Kidney (tissue), 14 donors: ENCODE measurements around the gene TEN1. TPM values are rescaled to one million over a fixed set of nuclear protein-coding genes. Genes with fewer than 3 reads are reported as not detected.
A peak's percentile ranks its signal among the peaks of the same experiment; 100 is the strongest.

Experiments
- DNase-seq, 5 donors: peaks; one replicate each; pipeline ENCODE4 v3.0.0-alpha.2; 2013 to 2020
- FAIRE-seq: peaks from 2 replicates; lab custom pipeline; 2012; peaks lifted over from hg19 to GRCh38; lab: Jason Lieb, UNC
- H3K27ac ChIP-seq, 2 donors: one replicate each; pipeline ENCODE4 v1.7.0; 2013; ENCODE audit warnings: low read depth in 2 of 2, low read length in 2 of 2, inconsistent platforms in 1 of 2
- H3K27me3 ChIP-seq: one replicate; pipeline ENCODE4 v1.7.1; 2013; ENCODE audit warnings: low read length, inconsistent platforms; ENCODE audit not compliant: control insufficient read depth, insufficient read depth
- H3K36me3 ChIP-seq, 3 donors: one replicate each; pipeline versions ENCODE4 v1.7.0 to v1.7.1; 2013; ENCODE audit warnings: low read length in 3 of 3, control low read depth in 1 of 3, inconsistent platforms in 1 of 3; ENCODE audit not compliant: insufficient read depth in 3 of 3, control insufficient read depth in 2 of 3
- H3K4me1 ChIP-seq, 3 donors: one replicate each; pipeline versions ENCODE4 v1.7.0 to v1.7.1; 2013; ENCODE audit warnings: low read length in 3 of 3, inconsistent platforms in 1 of 3, low read depth in 1 of 3; ENCODE audit not compliant: control insufficient read depth in 2 of 3, insufficient read depth in 2 of 3
- H3K4me3 ChIP-seq, 3 donors: one replicate each; pipeline versions ENCODE4 v1.7.0 to v1.8.1; 2013; ENCODE audit warnings: low read length in 3 of 3, control low read depth in 1 of 3, inconsistent platforms in 1 of 3
- H3K9ac ChIP-seq, 3 donors: one replicate each; pipeline versions ENCODE4 v1.7.0 to v1.7.1; 2013; ENCODE audit warnings: low read length in 3 of 3, control low read depth in 1 of 3, inconsistent platforms in 1 of 3
- H3K9me3 ChIP-seq, 3 donors: one replicate each; pipeline versions ENCODE4 v1.7.0 to v1.7.1; 2013; ENCODE audit warnings: low read length in 3 of 3, control low read depth in 1 of 3, inconsistent platforms in 1 of 3; ENCODE audit not compliant: control insufficient read depth in 2 of 3, insufficient read depth in 1 of 3
- intact Hi-C: fragments of 100-400 bp; cut with DNase I; formaldehyde crosslinking; loops from one replicate; pipeline ENCODE4 v1.11.1; 2022
- polyA plus RNA-seq: library from polyadenylated mRNA; stranded (reverse); fragments of 350-450 nt; fragmentation: Illumina TruSeq; extraction: RNeasy Lipid Tissue Mini Kit (QIAGEN cat#74804); gene quantifications from one replicate; pipeline ENCODE4 v1.2.3, GENCODE V29; 2014; ENCODE audit warnings: low read depth, low replicate concordance; ENCODE audit not compliant: insufficient read depth
- total RNA-seq: library from RNA; stranded (reverse); fragmentation: NEBNext Ultra II Directional; extraction: Animal tissue kit (Norgen Biotek cat#: 25700); gene quantifications from one replicate; pipeline ENCODE4 v1.2.1, GENCODE V29; 2021
- TF ChIP-seq, protein P1 (sequence below): IDR thresholded peaks from 3 replicates; pipeline ENCODE4 v1.5.1; 2012; ENCODE audit warnings: mild to moderate bottlenecking, moderate library complexity, borderline replicate concordance; ENCODE audit not compliant: insufficient read depth; ENCODE audit errors: extremely low read depth
- donor health status: control.
- donor health status: control.
- donor health status: control.
- donor health status: control.
- donor health status: control.
- donor health status: DM: yes; HTN: yes; CAD: no.
- donor health status: Normal renal cell carcinoma (clear cell type).

TEN1 gene
- total and polyA plus RNA-seq, 2 donors from 2014 or later: 21.3 to 40.8 TPM

DNA sequence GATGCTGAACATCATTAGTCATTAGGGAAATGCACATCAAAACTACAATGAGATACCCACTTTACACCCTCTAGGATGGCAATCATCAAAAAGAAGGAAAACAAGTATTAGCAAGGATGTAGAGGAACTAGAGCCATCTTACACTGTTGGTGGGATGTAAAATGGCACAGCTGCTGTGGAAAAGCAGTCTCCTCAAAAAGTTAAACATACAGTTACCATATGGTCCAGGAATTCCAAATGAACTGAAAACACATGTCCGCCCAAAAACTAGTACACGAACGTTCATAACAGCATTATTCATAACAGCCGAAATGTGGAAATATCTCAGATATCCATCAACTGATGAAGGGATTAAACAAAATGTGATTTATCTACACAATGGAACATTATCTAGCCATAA, 45.2 kb upstream of the TEN1 start:
- Histone ChIP-seq H3K9me3 (no peaks in the 10 kb centered on the region), H3K27me3 (no peaks in the 10 kb centered on the region), H3K4me3 (no peak overlapping the region), H3K4me1 (no peaks in the 10 kb centered on the region), H3K27ac (no peak overlapping the region), H3K9ac (no peak overlapping the region), H3K36me3 (no peaks in the 10 kb centered on the region)
- FAIRE-seq: no peak
- TF ChIP-seq, protein P1, sequence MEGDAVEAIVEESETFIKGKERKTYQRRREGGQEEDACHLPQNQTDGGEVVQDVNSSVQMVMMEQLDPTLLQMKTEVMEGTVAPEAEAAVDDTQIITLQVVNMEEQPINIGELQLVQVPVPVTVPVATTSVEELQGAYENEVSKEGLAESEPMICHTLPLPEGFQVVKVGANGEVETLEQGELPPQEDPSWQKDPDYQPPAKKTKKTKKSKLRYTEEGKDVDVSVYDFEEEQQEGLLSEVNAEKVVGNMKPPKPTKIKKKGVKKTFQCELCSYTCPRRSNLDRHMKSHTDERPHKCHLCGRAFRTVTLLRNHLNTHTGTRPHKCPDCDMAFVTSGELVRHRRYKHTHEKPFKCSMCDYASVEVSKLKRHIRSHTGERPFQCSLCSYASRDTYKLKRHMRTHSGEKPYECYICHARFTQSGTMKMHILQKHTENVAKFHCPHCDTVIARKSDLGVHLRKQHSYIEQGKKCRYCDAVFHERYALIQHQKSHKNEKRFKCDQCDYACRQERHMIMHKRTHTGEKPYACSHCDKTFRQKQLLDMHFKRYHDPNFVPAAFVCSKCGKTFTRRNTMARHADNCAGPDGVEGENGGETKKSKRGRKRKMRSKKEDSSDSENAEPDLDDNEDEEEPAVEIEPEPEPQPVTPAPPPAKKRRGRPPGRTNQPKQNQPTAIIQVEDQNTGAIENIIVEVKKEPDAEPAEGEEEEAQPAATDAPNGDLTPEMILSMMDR: no peak
- peak in 1 of 5 donors; percentile 37 for DNase-seq
- intact Hi-C loops: no loop called here

DNA sequence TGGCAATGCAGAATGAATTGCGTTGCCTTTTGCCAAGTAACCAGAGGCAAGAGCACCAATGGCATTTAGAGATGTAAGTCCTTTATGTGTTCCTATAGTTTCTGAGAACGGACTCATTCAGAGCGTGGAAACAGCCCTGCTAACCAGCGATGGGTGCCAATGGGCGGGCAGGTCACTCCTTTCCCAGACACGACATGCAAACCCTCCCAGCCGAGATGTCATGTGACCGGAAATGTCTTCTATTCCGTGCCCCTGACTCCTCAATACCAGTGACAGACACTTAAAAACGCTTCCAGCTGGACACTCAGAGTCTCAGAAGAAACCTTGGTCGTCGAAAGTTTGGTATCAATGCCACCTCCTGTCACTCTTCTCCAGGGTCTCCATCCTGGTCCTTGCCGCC, 41.4 kb upstream of the TEN1 start:
- H3K4me3 ChIP-seq: no peak overlapping the region
- H3K9ac ChIP-seq: no peak overlapping the region
- intact Hi-C loops: no loop called here
- no peaks in the 10 kb centered on the region for H3K27me3 ChIP-seq
- H3K4me1 ChIP-seq: peaks cover 0 to 4% (median 0%) of the 10 kb centered on the region in 3 donors
- TF ChIP-seq, protein P1: no peak
- FAIRE-seq (no peak), DNase-seq (no peak)
- H3K36me3 ChIP-seq: no peaks in the 10 kb centered on the region
- H3K9me3 ChIP-seq: no peaks in the 10 kb centered on the region
- H3K27ac ChIP-seq: no peak overlapping the region

DNA sequence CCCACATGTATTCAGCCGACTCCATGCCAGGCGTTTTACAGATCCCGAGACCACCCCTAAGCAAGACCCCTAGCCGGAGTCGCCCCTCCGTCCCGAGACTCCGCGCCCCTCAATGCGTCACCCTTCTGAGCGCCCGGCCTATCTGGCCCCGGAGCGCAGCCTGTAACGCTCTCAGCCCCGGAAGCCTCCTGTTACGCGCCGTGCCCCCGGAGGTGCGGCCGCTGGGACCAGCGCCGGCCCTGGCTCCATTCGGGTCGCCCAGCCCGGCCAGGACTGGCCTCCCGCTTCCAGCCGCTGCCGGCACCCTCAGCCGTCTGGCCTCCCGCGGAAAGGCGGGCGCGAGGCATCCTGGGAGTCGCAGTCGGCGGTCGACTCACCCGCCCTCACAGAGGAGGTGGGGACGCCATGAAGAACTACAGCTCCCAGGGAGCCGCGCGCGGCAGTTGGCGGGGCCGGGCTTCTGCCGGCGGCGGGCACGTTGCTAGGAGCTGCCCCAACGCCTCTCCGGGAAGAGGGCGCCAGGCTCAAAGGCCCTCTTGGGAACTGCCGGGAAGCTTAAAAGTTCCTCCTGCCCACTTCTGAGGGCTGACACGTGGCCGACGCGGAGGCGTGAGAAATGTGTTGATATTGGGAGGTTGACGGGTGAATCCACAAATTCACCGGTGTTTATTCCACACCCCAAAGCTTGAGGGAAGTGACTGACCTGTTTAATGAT, 38.2 kb upstream of the TEN1 start, which contains the start of gene FBF1:
Gene FBF1 (minus strand): TSS at position 316 of the 715 bp plus-strand sequence. CDS start 2,893 bp downstream, outside the sequence.
- Histone ChIP-seq H3K9ac (peak within 1 kb of the TSS; percentile 47 to 92 (median 83)), H3K36me3 (peaks cover 0 to 8% (median 4%) of the 10 kb centered on the region in 3 donors), H3K9me3 (no peaks in the 10 kb centered on the region), H3K27me3 (no peaks in the 10 kb centered on the region), H3K27ac (peak within 1 kb of the TSS; percentile 28 to 43), H3K4me3 (peak within 1 kb of the TSS; percentile 70 to 90 (median 81)), H3K4me1 (peaks cover 0 to 4% (median 0%) of the 10 kb centered on the region in 3 donors)
- intact Hi-C loops: no loop called here
- DNase-seq (peak; percentile 96 to 98 (median 97)), FAIRE-seq (no peak)
- TF ChIP-seq, protein P1: peak; percentile 24
